Activated T-helper 1 cell treated with Interleukin-2 at 50 U/mL for 16 hours (primary cell): ENCODE measurements around the gene MBNL2.

Experiments
- DNase-seq: peaks from one replicate; pipeline ENCODE4 v3.0.0-alpha.2; 2020; ENCODE audit warnings: low read depth

Gene MBNL2

DNA sequence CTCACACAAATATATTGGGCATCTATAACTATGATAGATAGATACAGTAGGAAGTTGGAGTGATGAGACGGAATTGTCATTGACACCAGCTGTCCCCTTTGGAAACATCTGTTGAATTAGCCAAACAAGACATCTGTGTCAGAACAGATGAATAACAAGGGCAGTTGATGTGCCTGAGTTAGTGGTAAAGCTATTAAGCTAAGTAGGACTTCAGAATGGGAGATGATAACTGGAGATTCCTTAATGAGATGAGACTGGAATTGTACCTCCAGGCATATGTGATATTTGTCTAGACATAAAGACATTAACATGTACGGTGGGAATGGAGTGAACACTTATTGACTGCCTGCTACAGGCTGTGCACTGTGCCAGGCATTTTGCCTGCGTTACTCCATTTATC lies 78.7 kb downstream of the MBNL2 start:
- DNase-seq = no peak

DNA sequence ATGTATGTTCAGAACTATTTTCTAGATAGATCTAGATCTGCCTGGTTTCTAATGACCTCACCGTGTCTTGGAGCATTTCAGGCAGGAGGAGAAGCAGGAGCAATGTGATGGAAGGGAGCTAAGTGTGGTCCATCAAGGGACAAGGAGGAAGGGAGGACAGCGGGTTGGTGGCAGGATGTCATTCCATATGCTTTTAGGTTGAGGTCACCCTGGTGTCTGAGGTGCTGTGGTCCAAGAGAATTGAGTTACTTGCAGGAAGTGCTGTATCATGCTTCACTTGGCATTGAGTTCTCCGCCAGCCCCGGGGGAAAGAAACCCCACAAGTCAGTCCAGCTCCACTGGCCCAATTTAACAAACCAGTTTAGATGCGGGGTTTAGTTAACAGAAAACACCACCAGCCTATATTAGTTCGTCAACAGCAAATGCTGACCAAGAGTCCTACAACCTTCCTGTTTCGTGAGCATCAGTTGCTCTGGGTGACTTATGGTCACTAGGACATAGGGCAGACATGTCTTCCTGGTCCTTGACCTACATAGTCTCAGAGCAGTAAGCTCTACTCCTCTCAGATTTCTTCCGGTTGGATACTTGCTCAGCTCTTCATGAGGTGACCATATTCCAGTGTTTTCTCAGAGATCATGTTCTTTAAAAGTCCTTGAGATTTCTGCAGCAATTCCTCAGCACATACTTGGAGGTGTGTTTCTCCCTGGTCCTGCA lies 79.4 kb downstream of the MBNL2 start:
- DNase-seq = no peak

DNA sequence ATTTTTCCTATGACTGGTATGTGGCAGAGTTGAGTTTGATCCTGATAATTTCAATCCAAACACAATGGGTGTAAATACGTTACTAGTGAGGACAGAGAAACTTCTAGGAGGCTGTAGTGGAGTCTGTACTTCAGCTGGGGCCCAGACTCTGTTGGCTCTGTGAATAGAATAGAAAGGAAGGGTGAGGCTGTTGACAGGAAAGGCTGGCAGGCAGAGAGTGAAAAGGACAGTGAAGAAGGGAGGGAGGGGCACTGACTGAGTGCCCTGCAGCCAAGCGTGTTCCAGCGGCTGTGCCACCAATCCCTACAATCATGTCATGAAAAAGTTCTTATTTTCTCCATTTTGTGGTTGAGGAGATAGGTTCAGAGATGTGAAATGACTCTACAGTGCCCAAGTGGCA lies 80.5 kb downstream of the MBNL2 start:
- no peak for DNase-seq

DNA sequence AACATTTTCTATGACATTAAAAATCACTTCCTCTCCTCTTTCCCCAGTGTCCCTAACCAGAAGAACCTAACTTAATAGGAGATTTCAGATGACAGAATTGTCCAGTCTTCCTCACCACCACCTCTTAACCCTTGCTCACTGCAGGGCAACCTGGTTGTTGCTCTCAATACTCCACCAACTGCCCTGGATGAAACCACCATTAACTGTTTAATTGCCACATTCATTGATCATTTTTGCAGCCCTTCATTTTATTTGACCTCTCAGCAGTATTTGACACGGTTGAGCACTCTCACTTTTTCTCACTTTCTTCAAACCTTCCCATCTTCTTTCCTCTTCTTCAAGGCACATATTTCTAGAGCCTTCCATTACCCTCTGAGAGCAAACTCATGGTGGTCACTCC lies 84.0 kb downstream of the MBNL2 start:
- no peak for DNase-seq

DNA sequence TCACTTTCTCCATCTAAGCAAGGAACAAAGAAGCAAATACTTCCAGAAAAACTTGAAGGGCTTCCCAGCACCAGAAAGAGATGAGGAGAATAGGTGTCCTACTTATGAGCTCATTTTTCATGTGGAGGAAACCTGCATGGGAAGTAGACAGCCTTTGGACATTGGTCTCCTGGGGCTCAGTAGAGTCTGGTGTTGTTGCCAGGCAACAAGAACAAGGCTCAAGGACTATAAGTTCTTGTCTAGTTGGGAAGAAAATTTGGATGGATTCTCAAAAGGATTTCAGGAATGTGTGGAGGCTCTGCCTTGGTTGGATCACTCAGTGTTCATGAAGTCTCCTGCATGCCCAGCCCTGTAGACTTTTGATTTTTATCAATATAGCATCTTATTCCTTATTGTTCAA lies 84.5 kb downstream of the MBNL2 start:
- DNase-seq = no peak

DNA sequence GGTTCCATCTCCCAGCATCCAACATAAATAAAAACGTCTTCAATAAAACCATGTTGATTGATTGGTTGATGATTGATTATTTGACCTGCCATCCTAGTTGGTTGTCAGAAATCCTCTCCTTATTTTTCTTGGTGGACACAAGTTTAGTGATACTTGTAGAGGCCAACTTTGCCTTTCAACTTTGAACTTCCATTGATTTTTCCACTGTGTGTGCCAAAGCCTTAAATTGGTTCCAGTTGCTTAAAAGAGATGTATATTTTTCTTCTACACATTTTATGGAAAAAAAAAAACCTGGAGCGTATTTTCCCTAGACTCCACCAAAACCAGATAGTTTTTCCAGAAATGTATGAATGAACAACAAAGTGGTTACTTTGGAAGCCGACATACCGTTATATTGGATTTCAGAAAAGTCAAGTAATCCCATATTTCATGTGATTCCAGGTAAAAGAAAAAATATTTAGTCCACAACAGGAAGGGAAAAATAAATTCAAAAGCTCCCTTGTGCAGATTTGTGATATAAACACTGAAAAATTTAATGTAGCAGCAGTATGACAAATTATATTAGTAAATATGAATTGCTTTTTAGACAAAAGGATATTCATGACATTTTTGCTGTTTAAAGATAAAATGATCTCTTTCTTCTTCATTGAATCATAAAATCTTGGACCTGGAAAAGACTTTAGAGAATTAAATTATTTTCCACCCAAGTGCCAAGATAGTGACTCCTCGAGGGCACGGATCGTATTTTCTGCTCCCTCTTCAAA lies 85.2 kb downstream of the MBNL2 start:
- DNase-seq = no peak

DNA sequence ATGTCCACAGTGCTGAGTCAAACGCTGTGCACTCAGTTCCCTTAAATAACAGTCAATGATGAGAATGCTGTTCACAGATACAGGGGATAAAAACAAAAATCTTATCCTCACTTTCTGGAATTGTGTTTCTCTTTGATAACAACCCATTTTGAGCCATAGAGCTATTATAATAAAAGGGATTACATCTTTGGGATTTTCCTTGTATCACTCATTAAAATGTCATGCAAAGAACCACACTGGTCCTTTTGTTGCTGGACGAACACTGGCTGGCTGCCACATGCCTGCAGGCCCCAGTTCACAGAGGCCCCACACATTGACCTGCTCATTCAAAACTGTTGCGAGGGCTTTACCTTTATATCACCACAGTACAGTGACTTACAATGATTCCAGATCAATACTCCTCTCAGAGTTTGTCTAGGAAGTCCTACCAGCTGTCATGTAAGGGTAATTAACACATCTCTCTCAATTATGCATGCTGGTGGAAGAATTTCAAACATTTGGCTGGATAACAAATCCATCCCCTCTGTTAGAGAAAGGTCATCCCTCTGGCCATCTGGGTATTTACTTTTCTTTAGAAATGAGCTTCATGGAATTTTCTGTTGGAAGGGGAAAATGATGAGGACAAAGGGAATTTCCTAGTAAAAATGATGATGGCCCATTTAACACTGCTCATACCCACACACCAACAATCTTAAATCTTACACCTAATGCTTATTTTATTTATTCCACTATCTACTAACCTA lies 85.9 kb downstream of the MBNL2 start:
- DNase-seq = no peak

DNA sequence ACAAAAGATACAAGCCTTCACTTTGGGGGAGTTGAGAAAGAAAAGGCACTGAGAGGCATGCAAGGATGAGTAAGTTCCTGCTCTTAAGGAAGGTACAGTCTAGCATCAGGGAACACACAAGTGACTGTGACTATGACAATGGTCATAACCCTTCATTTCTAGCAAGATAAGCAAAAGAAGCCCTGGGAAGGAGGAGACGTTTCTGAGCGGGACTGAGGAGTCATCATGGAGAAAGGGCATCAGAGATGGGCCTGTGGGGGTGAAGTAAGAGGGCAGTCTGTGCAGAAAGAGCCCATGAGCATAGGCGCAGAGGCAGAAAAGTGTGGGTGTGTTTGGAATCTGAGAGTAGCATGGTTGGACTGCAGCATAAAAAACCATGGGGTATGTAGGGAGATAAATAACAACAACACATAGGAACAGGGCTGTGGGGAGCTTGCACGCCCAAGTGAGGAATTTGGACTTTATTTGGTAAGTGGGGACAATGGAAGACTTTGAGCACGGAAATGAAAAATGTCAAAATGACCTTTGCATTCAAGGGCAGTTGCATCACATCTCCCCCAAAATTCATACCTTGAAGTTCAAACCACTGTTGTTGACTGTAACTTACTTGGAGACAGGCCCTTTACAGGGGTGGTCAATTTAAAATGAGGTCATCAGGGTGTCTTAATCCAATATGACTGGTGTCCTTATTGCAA lies 86.7 kb downstream of the MBNL2 start:
- DNase-seq = no peak

DNA sequence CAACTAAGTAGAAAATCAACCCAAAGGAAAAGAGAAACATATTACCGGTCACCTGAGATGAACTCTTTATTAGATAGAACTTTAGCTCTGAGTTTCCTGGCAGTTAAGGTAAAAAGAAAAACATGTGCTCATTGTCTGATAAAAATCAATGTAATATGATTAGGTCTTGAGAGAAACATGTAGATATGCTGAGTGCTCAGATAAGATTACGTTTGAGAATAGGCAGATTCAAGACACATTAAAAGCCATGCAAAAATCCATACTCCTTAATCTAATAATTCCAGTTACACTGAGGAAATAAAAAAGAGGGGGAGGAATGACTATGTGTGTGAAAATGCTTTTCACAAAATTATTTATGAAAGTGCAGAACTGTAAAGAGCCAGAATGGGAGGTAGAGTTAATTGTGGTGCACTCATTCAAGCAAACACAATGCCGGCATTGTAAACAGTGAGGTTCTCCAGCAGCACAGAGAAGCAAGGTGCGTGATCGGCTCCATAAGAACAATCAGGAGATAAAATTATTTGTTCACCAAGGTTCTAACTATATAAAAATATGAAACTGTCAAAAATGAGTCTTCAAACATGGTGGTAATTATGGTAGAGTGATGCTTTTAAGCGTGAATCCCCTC lies 88.8 kb downstream of the MBNL2 start:
- DNase-seq = no peak

DNA sequence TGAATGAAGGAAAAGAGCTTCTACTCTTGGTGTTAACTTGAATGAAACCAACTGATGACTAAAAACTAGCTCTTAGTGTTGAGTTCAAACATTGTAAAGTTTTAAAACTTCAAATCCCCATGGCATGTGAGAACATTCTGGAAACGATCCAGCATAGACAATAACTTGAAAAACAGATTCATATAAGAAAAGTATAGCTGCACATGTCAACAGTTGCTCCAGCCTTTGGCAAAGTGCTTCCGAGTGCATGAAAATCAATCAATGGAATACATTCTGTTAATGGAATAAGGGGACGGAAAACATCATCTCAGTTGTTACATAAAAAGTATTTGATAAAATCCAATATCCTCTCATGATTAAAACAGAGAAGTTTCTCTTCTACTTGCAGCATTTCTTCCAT lies 89.8 kb downstream of the MBNL2 start:
- no peak for DNase-seq

DNA sequence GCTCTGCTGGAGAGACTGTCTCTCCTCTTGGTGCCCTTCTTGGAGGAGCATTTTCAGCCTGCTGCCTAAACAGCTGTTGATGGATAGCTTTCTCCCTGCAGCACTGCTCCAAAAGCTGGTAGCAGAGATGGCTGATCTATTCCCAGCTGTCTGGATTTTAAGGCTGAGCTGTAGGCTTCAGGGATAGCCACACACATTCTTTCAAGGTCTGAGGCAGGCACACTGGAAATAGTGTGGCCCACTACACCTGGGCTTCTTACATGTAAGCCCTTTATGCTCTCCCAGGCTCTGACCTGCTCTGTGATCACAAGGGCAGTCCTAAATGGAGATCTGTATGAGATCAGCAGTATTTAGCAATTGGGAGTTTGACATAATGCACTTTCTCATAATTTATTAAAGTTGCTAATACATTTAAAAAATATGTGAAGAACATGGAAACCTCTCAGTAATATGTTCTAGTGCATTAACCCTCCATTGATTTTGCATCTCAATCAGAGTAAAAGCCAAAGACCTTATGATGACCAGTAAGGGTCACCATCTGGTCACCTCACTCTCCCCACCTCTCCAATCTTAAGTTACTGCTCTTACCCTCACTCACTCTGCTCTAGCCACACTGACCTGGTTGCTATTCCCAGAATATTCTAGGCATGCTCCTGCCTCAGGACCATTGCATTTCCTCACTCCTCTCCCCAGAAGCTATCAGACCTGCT lies 91.6 kb downstream of the MBNL2 start:
- no peak for DNase-seq

DNA sequence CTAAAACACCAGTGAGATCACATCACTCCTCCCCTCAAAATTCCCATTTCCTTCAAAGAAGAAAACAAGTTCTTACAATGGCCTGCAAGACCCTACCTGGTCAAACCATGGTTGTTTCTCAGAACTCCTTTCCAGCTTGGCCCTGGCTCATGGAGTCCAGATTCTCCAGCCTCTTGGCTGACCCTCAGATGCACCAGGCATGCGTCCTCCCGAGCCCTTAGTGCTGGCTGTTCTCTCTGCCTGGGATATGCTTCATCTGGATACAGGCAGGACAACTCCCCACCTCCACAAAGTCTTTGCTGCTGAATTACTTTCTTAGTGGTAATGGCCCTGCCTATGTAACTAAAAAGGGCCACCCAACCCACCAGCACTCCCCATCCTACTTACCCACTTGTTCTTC lies 94.3 kb downstream of the MBNL2 start:
- no peak for DNase-seq

DNA sequence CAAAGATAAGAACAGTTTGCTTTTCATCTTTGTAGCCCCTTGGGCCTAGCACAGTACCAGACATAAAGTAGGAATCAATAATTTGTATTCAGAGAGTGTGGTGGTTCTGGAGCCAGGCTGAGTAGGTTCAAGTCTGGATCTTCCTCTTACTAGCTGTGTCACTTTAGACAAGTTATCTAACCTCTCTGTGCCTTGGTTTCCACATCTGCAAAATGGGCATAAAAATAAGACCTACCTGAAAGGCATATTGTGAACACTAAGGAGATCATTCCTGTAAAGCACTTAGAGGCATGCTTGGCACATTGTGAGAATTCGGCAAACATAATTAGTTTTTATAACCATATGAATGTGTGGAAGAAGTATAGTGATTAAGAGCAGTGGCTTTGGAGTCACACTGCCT lies 95.8 kb downstream of the MBNL2 start:
- DNase-seq = no peak

DNA sequence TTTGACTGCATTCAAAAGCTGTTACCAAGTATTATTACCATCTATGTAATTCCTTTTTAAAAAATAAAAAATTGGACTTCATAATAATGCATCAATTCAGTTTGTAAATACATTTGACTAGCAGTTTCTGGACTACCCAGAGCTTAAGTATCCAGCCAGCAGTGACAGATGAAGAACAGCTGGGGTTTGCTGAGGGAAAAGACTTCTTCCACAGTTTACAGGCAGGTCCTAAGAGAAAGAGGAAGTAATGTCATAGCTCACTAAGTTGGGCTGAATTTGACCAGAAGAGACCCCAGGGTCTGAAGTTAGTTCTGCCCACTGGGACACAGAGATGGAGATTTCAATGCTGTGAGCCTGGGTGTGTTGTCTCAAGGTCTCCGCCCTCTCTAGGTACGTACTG lies 96.4 kb downstream of the MBNL2 start:
- DNase-seq = no peak

DNA sequence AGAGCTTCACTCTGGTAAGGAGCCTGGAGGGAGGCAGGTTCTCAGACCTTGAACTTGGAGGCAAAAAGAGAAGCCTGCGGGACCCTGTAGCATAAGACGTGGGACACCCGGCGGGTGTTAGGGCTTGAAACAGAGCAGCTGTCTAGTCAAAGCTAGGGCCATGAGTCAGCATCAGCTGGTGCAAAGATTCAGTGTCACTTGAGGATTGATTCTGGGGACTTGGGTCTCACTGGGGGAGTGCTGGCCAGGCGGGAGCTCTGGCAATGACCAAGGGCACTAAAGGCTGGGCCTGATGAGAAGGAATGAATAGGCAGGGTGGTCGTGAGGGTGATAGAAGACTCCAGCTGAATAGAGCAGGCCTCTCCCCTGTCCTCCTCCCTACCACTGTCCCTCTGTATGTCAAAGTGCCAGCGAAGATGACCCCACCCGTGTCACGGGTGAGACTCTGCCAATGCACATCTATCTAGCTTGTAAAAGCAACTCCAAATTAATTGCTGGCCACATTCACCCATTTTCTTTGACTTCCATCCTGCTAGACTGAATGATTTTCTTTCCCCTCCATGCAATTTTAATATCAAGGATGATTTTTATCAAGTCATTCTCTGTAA lies 97.1 kb downstream of the MBNL2 start:
- no peak for DNase-seq

DNA sequence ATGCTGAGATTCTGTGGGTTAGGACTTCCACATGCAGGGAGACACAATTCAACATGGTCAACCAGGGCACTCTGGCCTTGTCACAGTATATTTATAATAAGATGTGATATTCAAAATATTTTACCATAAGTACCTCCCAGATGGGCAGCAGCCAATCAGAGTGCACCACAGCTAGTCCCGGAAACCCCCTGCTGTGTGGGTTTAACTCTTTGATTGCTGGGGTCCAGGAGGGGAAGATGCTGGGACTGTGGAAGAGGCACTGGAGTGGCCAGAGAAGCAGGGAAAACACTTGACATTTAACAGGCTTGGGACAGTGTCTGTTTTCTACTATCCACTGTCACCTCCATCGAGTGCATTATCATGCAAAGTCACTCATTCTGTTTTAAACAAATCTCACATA lies 99.0 kb downstream of the MBNL2 start:
- no peak for DNase-seq

DNA sequence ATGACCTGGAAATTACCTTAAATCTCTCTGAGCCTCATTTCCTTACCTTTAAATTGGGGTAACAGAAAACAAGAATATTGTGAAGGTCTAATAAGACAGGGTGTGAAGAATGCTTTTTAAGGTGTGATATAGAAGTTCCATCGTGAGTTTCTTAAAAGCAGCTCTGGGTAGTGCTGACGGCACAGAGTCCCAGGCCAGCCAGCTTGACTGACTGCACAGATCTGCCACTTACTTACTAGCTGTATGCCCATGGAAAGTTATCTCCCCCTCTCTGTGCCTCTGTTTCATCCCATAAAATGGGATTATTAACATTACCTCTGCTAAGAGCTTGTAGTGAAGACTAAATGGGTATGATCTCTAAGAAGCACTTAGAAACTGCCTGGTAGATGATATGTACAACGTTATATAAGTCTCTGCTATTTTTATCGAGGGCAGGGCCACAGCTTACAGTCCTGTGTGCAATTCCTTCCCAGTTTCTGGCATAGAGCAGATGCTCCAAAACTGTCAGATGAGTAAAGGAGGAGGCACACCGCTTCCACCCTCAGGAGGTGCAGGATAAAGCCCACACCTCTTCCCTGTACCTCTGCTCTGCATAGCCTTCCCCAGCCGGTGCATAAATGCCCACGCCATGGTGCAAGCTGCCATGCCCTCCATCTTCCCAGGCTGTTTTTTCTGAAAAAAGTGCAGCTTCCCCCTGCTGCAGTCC lies 99.6 kb downstream of the MBNL2 start:
- DNase-seq = no peak

DNA sequence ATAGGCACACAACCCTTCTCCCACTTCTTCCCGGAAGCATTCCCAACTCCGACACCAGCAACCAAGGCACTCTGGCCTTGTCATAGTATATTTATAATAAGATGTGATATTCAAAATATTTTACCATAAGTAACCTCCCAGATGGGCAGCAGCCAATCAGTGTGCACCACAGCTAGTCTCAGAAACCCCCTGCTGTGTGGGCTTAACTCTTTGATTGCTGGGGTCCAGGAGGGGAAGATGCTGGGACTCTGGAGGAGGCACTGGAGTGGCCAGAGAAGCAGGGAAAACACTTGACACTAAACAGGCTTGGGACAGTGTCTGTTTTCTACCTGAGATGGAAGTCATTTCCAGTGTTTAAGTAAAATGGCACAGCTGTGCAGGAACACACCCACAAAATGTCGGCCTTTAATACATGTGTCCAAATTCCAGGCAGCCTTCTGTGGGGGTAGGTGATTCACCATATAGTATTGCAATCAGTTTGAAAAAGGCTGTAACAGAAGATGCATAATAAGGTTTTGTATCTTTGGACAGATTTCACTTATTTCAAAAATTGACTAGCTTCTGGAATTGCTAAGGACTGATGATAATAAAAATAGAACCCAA lies 100.7 kb downstream of the MBNL2 start:
- DNase-seq = no peak

DNA sequence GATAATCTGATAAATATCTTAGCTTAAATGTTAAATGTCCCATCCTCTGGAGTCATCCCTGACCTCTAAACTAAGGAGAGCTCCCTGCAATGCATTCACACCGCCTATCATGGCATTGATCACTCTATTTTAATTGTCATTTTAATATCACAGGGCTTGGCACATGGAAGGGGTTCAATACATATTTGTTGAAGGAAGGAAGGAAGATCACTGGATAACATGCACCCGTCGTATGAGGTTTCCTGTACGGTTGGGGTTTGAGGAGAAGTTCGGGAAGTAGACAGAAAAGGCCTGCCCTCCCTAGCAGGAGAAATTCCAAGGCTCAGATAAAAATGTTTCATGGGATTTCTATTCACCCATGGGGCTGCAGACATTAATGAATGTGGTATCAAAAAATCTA lies 102.0 kb downstream of the MBNL2 start:
- no peak for DNase-seq

DNA sequence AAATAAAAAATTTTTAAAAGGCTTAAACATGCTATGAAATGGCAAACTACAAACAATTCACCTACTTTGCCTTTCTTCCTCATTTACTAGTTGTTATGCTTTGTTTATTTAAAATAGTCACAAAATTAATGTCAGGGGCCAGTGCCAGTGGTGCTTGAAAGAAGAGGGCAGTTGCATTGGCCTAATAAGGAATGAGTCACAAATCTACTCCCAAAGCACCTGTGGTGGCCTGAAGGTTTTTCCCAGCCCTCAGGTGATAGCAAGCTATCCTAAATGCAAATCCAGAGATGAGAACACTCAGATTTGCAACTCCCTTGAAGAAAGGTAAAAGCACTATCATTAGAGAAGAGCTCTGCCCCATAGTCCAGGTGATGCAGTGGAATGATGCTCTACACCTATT lies 103.6 kb downstream of the MBNL2 start:
- no peak for DNase-seq
